Vagina (tissue), 2 donors: ENCODE results near the gene CCNK.

Source experiments
- CTCF ChIP-seq, 3 experiments: fragments of 450-650 bp in 2 of 3; fragments of 200-600 bp in 1 of 3; sonication (generic) in 1 of 3; IDR thresholded peaks; one replicate each; pipeline ENCODE4 v1.5.1; 2017 to 2019; ENCODE audit warnings: antibody characterized with exemption in 3 of 3, mild to moderate bottlenecking in 2 of 3, moderate library complexity in 2 of 3
- POLR2A ChIP-seq, 2 donors: fragments of 450-650 bp; IDR thresholded peaks; one replicate each; pipeline ENCODE4 v1.6.1; 2017; ENCODE audit warnings: antibody characterized with exemption in 2 of 2, mild to moderate bottlenecking in 2 of 2, moderate library complexity in 2 of 2
- POLR2AphosphoS5 ChIP-seq, 2 donors: sonication (generic); formaldehyde crosslinking; IDR thresholded peaks; one replicate each; pipeline ENCODE4 v1.9.0; 2017; ENCODE audit warnings: antibody characterized with exemption in 2 of 2, mild to moderate bottlenecking in 2 of 2, low read depth in 1 of 2; ENCODE audit not compliant: insufficient read depth in 1 of 2

GRCh38 chr14:99447739-99448138 lies 33.5 kb upstream of the CCNK start:
- TF ChIP-seq POLR2A (IDR thresholded peaks at IDR 0.05) (no peak), CTCF (IDR thresholded peaks at IDR 0.05) (no peak), POLR2AphosphoS5 (IDR thresholded peaks at IDR 0.05; ENCODE audit: insufficient read depth in 1 of 2, low read depth in 1 of 2) (peak in 1 of 2 donors; percentile 16)
